ENCODE measurements around the gene IPO13.

DNA sequence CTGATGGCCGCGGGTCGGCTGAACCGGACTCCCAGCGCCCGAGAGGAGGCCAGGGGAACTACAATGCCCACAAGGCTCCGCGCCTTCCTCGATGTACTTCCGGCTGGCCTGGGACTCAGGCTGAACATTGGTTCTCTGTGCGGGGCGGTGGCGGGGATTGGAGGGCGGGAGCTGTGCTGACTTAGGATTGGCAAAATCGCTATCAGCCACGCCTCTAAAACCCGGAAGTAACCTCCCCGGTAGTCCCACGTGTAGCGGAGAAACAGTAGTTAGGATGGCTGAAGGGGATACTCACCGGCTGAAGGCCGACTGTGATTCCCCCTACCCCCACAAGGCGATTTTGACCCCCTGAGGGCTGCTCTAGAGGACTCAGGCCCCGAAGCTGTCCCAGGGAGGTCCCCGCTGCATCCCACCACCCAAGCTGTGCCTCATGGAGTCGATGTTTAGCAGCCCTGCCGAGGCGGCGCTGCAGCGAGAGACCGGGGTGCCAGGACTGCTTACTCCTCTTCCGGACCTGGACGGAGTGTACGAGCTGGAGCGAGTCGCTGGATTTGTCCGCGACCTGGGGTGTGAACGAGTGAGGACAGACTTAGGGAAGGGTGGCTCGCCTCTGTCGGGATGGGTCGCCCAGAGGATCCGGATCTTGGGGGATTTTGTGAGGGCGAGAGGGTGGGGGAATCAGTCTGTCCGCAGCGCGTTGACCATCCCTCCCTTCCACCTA is 23.2 kb downstream of the IPO13 start, which contains the start of gene DPH2:
- TF ChIP-seq EZH2 (optimal IDR thresholded peaks at IDR 0.05; ENCODE audit: low read depth, low read length) = no peak
- TF ChIP-seq, protein P1, sequence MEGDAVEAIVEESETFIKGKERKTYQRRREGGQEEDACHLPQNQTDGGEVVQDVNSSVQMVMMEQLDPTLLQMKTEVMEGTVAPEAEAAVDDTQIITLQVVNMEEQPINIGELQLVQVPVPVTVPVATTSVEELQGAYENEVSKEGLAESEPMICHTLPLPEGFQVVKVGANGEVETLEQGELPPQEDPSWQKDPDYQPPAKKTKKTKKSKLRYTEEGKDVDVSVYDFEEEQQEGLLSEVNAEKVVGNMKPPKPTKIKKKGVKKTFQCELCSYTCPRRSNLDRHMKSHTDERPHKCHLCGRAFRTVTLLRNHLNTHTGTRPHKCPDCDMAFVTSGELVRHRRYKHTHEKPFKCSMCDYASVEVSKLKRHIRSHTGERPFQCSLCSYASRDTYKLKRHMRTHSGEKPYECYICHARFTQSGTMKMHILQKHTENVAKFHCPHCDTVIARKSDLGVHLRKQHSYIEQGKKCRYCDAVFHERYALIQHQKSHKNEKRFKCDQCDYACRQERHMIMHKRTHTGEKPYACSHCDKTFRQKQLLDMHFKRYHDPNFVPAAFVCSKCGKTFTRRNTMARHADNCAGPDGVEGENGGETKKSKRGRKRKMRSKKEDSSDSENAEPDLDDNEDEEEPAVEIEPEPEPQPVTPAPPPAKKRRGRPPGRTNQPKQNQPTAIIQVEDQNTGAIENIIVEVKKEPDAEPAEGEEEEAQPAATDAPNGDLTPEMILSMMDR (IDR thresholded peaks at IDR 0.05; ENCODE audit: low read length) = no peak; the same call in 1 of the 2 replicates
- TF ChIP-seq EZH2phosphoT487 (IDR thresholded peaks at IDR 0.05; ENCODE audit: low read length) = no peak

Measured in MM.1S (cell line).